SK-MEL-5 (cell line): ENCODE results near the gene ZNF853. TPM values are rescaled to one million over a fixed set of nuclear protein-coding genes. Genes with fewer than 3 reads are reported as not detected.
"Not testable (repeated sequence)": the region's sequence is repeated elsewhere in the genome, so short reads cannot be mapped to it uniquely, and the experiment has no call there.

Source experiments
- DNase-seq: peaks from one replicate; pipeline ENCODE4 v3.0.0-alpha.2; 2016; ENCODE audit warnings: low read depth, low spot score
- in situ Hi-C: cut with HindIII; loops from 2 replicates; pipeline ENCODE4 v1.10.0; 2016; ENCODE audit warnings: low sequenced_read_pairs, high pct_unique_total_duplicates, low pct_unique_long_range_greater_than_20kb
- total RNA-seq: library from RNA; depleted of rRNA; stranded (reverse); fragments of >200 nt; shearing (Covaris generic); gene quantifications from 2 replicates; pipeline ENCODE4 v1.2.3, GENCODE V29; 2014

The ZNF853 gene
- total RNA-seq, 1 experiment from 2014 or later = 0.16 TPM

GRCh38 chr7:6624246-6624611, 8.8 kb downstream of the ZNF853 start:
- no peak for DNase-seq
- in situ Hi-C loops = no loop called here

- DNase-seq = no peak
- in situ Hi-C loops = no loop called here
Measured at GRCh38 chr7:6628045-6628444, 12.6 kb downstream of the ZNF853 start.

- in situ Hi-C loops = no loop called here
- DNase-seq = no peak
Measured at GRCh38 chr7:6630007-6630849, 14.8 kb downstream of the ZNF853 start.

- DNase-seq = no peak
- in situ Hi-C loops = no loop called here
Measured at GRCh38 chr7:6631605-6632004, 16.2 kb downstream of the ZNF853 start.

- DNase-seq = no peak
- in situ Hi-C loops = no loop called here
Measured at GRCh38 chr7:6634021-6634420, 18.6 kb downstream of the ZNF853 start.

GRCh38 chr7:6634971-6635370, 19.6 kb downstream of the ZNF853 start:
- in situ Hi-C loops, DNase-seq: not testable (repeated sequence)

GRCh38 chr7:6636741-6637543, 21.5 kb downstream of the ZNF853 start, which contains the start of gene ZNF316:
ZNF316 (plus strand) TSS chr7:6637318; CDS start chr7:6642410, 5,092 bp downstream.
- in situ Hi-C loops = no loop called here
- peak; percentile 53 for DNase-seq

GRCh38 chr7:6637544-6638229, 22.3 kb downstream of the ZNF853 start:
- in situ Hi-C loops = no loop called here
- DNase-seq = peak; percentile 54

- in situ Hi-C loops = no loop called here
Measured at GRCh38 chr7:6639032-6639431, 23.6 kb downstream of the ZNF853 start.

GRCh38 chr7:6639627-6640026, 24.2 kb downstream of the ZNF853 start:
- DNase-seq = no peak
- in situ Hi-C loops = no loop called here

More at GRCh38 chr7:6639032-6639431, 23.6 kb downstream of the ZNF853 start:
- DNase-seq = no peak

- in situ Hi-C loops = no loop called here
- peak; percentile 42 for DNase-seq
Measured at GRCh38 chr7:6640246-6640721, 24.9 kb downstream of the ZNF853 start.

- DNase-seq = no peak
- in situ Hi-C loops = no loop called here
Measured at GRCh38 chr7:6641305-6642035, 26.1 kb downstream of the ZNF853 start.

GRCh38 chr7:6642239-6642839, 26.9 kb downstream of the ZNF853 start:
- in situ Hi-C loops = no loop called here
- no peak for DNase-seq

- no peak for DNase-seq
- in situ Hi-C loops = no loop called here
Measured at GRCh38 chr7:6642861-6643640, 27.6 kb downstream of the ZNF853 start.

- DNase-seq = no peak
- in situ Hi-C loops = no loop called here
Measured at GRCh38 chr7:6643915-6644625, 28.7 kb downstream of the ZNF853 start.

GRCh38 chr7:6644728-6645127, 29.3 kb downstream of the ZNF853 start:
- in situ Hi-C loops = no loop called here
- no peak for DNase-seq
